Activated naive CD8-positive, alpha-beta T cell treated with anti-CD3 and anti-CD28 coated beads, Interleukin-2, amount 50 U/mL, for 24 hours (primary cell): ENCODE data around the gene HPCAL1.

Experiments
- ATAC-seq: fragments of 150-1000 bp; cut with Tn5 transposase; one replicate; pipeline ENCODE4 v1.10.0; 2021
- DNase-seq: peaks from one replicate; pipeline ENCODE4 v3.0.0; 2021
- H3K27ac Mint-ChIP-seq: one replicate; pipeline ENCODE4 v1.8.0; 2021; ENCODE audit warnings: mild to moderate bottlenecking, mixed read lengths
- H3K27me3 Mint-ChIP-seq: one replicate; pipeline ENCODE4 v1.8.0; 2021; ENCODE audit warnings: mixed read lengths
- H3K36me3 Mint-ChIP-seq: one replicate; pipeline ENCODE4 v1.8.0; 2021; ENCODE audit warnings: low read depth, mixed read lengths
- H3K4me1 Mint-ChIP-seq: one replicate; pipeline ENCODE4 v1.8.0; 2021; ENCODE audit warnings: mixed read lengths
- H3K4me3 Mint-ChIP-seq: one replicate; pipeline ENCODE4 v1.8.0; 2021; ENCODE audit warnings: mild to moderate bottlenecking, moderate library complexity, mixed read lengths
- H3K9me3 Mint-ChIP-seq: one replicate; pipeline ENCODE4 v1.8.0; 2021; ENCODE audit warnings: mixed read lengths

Gene HPCAL1

GRCh38 chr2:10393640-10393982 is 90.9 kb downstream of the HPCAL1 start:
- ATAC-seq (no peak), DNase-seq (no peak)
- H3K36me3 Mint-ChIP-seq = peaks cover 2% of the 10 kb centered on the region
- H3K27ac Mint-ChIP-seq = no peak overlapping the region
- H3K9me3 Mint-ChIP-seq = no peaks in the 10 kb centered on the region
- H3K27me3 Mint-ChIP-seq = no peaks in the 10 kb centered on the region
- H3K4me3 Mint-ChIP-seq = no peak overlapping the region
- H3K4me1 Mint-ChIP-seq = peaks cover 49% of the 10 kb centered on the region

GRCh38 chr2:10395893-10396292 is 93.2 kb downstream of the HPCAL1 start:
- Mint-ChIP-seq H3K27ac (no peak overlapping the region), H3K9me3 (no peaks in the 10 kb centered on the region), H3K4me1 (peaks cover 48% of the 10 kb centered on the region), H3K27me3 (peaks cover 2% of the 10 kb centered on the region), H3K4me3 (no peak overlapping the region), H3K36me3 (peaks cover 19% of the 10 kb centered on the region)
- ATAC-seq (no peak), DNase-seq (no peak)

DNA sequence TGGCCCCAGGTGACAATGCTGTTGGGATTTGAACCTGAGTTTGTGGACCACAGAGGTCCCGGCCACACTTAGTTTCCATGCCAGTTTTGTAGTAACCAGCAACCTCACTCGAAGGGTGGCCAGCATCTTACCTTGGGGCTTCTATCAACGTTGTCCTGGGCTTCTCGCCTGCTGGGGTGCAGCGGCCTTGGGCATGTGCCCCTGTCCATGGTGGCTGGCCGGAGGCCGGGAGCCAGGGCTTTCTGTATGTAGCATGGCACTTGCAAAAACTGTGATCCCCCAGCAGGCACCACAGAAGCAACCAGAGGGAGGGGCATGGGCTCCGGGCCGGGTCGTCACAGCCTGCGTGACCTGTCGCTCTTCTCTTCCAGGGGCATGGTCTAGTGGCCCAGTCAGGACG is 93.8 kb downstream of the HPCAL1 start:
- no peak overlapping the region for H3K27ac Mint-ChIP-seq
- H3K36me3 Mint-ChIP-seq = peaks cover 24% of the 10 kb centered on the region
- H3K27me3 Mint-ChIP-seq = peaks cover 2% of the 10 kb centered on the region
- DNase-seq (no peak), ATAC-seq (no peak)
- H3K9me3 Mint-ChIP-seq = no peaks in the 10 kb centered on the region
- H3K4me3 Mint-ChIP-seq = no peak overlapping the region
- peaks cover 51% of the 10 kb centered on the region for H3K4me1 Mint-ChIP-seq

- ATAC-seq (no peak), DNase-seq (no peak)
- peaks cover 24% of the 10 kb centered on the region for H3K36me3 Mint-ChIP-seq
- H3K9me3 Mint-ChIP-seq = no peaks in the 10 kb centered on the region
- H3K27me3 Mint-ChIP-seq = peaks cover 2% of the 10 kb centered on the region
- H3K4me3 Mint-ChIP-seq = no peak overlapping the region
- peaks cover 55% of the 10 kb centered on the region for H3K4me1 Mint-ChIP-seq
- H3K27ac Mint-ChIP-seq = no peak overlapping the region
Observed at GRCh38 chr2:10397297-10397875, 94.7 kb downstream of the HPCAL1 start.

- no peak for DNase-seq
- no peak overlapping the region for H3K27ac Mint-ChIP-seq
- H3K9me3 Mint-ChIP-seq = no peaks in the 10 kb centered on the region
- H3K27me3 Mint-ChIP-seq = peaks cover 2% of the 10 kb centered on the region
- peaks cover 55% of the 10 kb centered on the region for H3K4me1 Mint-ChIP-seq
- H3K36me3 Mint-ChIP-seq = peaks cover 24% of the 10 kb centered on the region
- H3K4me3 Mint-ChIP-seq = no peak overlapping the region
- ATAC-seq = no peak
Observed at GRCh38 chr2:10397878-10398277, 95.2 kb downstream of the HPCAL1 start.

DNA sequence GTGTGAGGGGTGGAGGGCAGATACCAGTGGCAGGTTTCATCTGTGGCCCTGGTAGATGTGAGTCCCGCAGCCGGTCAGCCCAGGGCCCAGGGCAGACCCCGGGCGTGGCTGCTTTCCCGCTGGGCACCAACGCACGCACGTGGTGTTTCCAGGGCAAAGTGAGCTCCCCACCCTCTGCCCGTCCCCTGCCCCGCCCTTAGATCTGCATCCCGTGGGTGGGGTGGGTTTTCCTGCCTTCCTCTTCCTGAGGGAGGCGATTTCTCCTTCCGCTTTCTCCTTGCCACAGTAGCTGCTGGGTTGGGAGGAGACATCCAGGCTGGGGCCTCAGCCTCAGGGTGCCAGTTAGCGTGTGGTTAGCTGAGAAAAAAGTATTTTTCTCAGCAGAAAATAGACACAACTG is 95.8 kb downstream of the HPCAL1 start:
- Mint-ChIP-seq H3K4me1 (peaks cover 51% of the 10 kb centered on the region), H3K9me3 (no peaks in the 10 kb centered on the region), H3K27ac (peak overlapping the region; percentile 79), H3K36me3 (peaks cover 24% of the 10 kb centered on the region), H3K27me3 (peaks cover 2% of the 10 kb centered on the region), H3K4me3 (no peak overlapping the region)
- DNase-seq (no peak), ATAC-seq (no peak)

DNA sequence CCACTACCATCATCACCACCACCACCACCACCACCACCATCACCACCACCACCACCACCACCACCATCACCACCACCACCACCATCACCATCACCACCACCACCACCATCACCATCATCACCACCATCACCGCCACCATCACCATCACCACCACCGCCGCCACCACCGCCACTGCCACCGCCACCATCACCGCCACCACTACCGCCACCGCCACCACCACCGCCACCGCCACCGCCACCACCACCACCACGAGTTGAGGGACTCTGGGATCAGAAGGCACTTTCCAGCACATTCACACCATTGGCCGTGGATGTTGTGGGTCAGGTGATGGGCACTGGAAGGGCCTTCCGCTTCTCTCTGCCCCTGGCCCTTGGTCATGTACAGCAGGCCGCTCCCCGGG is 96.7 kb downstream of the HPCAL1 start:
- Mint-ChIP-seq H3K4me1 (peaks cover 55% of the 10 kb centered on the region), H3K9me3 (no peaks in the 10 kb centered on the region), H3K27me3 (peaks cover 2% of the 10 kb centered on the region), H3K4me3 (peak overlapping the region; percentile 47), H3K27ac (peak overlapping the region; percentile 87), H3K36me3 (peaks cover 27% of the 10 kb centered on the region)
- ATAC-seq (no peak), DNase-seq (no peak)

GRCh38 chr2:10400002-10400401 is 97.3 kb downstream of the HPCAL1 start:
- Mint-ChIP-seq H3K27ac (peak overlapping the region; percentile 87), H3K4me1 (peaks cover 55% of the 10 kb centered on the region), H3K27me3 (peaks cover 2% of the 10 kb centered on the region), H3K4me3 (peak overlapping the region; percentile 47), H3K9me3 (no peaks in the 10 kb centered on the region), H3K36me3 (peaks cover 27% of the 10 kb centered on the region)
- ATAC-seq (no peak), DNase-seq (no peak)

- H3K4me3 Mint-ChIP-seq = peak overlapping the region; percentile 61
- peaks cover 58% of the 10 kb centered on the region for H3K4me1 Mint-ChIP-seq
- ATAC-seq = peak; percentile 68
- H3K27me3 Mint-ChIP-seq = peaks cover 2% of the 10 kb centered on the region
- H3K27ac Mint-ChIP-seq = peak overlapping the region; percentile 87
- DNase-seq = peak; percentile 75
- no peaks in the 10 kb centered on the region for H3K9me3 Mint-ChIP-seq
- H3K36me3 Mint-ChIP-seq = peaks cover 27% of the 10 kb centered on the region
Observed at GRCh38 chr2:10400568-10400977, 97.9 kb downstream of the HPCAL1 start.

DNA sequence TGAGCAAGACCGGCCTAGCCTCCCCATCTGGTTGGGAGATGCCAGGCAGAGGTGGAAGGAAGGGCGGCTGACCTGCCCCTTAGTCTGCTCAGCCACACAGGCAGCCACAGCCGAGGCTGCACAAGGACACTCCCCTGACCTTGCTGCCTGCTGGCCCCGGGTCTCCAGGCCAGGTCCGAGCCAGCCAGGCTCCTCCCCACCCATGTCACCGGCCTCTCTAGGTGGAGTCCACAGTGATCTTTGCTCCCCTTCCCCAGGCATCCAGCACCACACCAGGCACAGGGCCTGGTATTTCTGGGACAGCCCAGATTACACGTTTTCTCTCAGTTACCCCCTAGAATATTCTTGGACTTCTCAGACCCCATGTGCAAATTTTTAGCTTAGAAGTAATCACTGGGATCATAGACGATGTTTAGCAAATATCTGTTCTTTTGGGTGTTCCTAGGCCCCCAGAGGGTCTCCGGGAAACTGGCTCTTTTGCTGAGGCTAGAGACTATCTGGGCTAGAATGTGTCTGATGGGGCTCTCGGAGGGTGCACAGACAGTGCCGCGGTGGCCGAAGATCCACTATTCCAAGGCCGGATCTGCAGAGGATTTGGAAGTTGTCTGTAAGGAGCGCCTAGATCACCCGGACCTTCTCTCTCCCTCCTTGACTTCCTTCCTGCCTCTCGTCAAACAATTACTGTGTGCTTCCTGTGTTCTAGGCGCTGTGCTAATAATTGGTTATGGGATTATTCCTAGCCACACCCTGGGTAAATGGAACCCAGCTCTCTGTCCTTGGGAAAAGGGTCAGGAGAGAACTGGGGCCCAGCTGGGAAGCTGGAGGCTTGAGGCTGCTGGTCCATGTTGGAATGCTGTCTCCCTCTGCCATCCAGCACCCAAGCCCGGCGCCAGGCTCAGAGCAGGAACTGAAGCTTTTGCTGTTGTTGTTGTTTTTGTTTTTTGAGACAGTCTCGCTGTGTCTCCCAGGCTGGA is 98.6 kb downstream of the HPCAL1 start:
- Mint-ChIP-seq H3K4me3 (no peak overlapping the region), H3K27ac (peak overlapping the region; percentile 87), H3K36me3 (peaks cover 29% of the 10 kb centered on the region), H3K27me3 (peaks cover 2% of the 10 kb centered on the region), H3K4me1 (peaks cover 62% of the 10 kb centered on the region), H3K9me3 (no peaks in the 10 kb centered on the region)
- DNase-seq = no peak
- ATAC-seq = no peak

DNA sequence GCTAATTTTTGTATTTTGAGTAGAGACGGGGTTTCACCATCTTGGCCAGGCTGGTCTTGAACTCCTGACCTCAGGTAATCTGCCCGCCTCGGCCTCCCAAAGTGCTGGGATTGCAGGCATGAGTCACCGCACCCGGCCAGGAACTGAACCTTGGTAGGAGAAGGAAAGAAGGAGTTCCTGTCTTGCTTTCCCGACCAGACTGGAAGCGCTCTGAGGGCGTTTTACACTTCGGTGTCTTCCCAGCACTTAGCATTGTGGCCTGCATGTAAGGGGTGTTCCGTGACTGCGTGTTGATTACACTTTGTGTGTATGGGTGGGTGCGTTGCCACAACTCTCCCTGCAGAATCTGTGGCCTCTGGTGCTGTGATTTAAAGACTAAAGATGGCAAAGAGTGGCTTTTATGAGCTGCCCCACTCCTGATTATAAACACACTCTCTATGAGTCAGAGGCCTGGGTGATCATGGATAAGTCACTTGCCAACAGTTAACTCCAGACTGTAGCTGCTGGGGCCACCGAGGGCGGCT is 99.4 kb downstream of the HPCAL1 start:
- ATAC-seq (peak; percentile 17), DNase-seq (no peak)
- peaks cover 2% of the 10 kb centered on the region for H3K27me3 Mint-ChIP-seq
- no peaks in the 10 kb centered on the region for H3K9me3 Mint-ChIP-seq
- peaks cover 32% of the 10 kb centered on the region for H3K36me3 Mint-ChIP-seq
- H3K4me3 Mint-ChIP-seq = no peak overlapping the region
- peaks cover 70% of the 10 kb centered on the region for H3K4me1 Mint-ChIP-seq
- no peak overlapping the region for H3K27ac Mint-ChIP-seq

DNA sequence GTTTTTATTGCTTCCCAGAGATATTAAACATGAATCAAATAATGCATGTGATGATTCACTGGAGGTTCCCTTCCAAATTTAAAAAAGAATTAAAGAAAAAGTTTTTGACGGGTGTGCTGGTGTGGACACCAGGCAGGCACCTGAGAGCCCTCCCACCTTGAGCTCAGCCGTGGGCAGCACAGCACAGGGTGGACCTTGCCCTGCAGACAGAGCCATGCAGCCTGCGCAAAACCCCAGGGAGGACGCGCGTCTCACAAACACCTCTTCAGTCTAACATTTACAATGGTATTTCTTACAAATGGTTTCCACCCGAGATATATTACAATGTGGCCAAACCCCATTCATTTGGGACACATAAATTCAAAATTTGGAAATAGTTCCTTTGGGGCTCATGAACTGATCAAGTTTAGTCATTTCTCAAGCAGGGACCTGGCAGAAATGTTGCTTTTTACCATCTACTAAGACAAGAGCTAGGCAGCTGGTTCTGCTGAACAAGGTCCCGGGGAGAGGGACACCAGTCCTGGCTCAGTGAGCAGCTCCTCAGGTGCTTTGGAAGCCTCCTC is 100.0 kb downstream of the HPCAL1 start:
- no peak overlapping the region for H3K27ac Mint-ChIP-seq
- ATAC-seq = no peak
- peaks cover 77% of the 10 kb centered on the region for H3K4me1 Mint-ChIP-seq

DNA sequence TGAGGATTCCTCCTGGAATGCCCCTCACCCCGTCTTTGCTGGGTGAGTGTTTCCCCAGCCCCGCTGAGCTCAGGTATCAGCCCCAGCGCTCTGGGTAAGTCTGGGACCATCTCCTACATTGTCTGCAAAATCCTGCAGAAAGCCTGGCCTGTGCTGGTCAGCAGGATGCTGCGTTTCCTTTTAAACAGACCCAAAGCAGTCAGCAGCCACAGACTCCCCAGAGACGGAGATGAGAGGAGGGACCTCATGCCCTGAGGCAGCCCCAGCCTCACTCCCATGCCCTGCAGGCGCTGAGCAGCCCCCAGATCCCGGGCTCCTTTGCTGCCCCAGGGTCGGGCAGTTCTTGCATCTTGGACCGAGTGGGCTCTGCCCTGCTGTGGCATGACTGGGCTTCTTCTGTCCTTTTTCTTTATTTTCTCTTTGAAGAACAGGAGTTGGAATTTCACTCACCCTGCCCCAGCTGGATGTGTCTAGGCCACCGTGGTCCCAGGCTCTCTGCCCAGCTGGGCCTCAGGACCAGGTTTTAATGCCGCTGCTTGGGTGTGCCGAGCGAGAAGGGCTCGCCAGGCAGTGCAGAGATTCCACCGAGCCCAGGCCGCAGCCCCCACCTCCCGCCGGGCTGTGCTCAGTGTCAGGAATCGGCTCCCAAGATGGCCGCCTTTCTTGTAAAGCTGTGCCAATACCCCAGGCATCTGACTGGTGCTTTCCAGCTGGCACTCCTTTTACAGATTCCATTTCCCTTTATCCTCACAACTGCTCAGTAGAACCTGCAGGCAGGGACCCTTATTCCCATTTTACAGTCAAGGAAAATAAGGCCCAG is 101.8 kb downstream of the HPCAL1 start:
- Mint-ChIP-seq H3K27ac (no peak overlapping the region), H3K36me3 (peaks cover 27% of the 10 kb centered on the region)

More for the DNA sequence above, 100.0 kb downstream of the HPCAL1 start:
- Mint-ChIP-seq H3K27me3 (peaks cover 2% of the 10 kb centered on the region), H3K4me3 (no peak overlapping the region), H3K36me3 (peaks cover 32% of the 10 kb centered on the region), H3K9me3 (no peaks in the 10 kb centered on the region)
- no peak for DNase-seq

GRCh38 chr2:10405448-10405847 is 102.7 kb downstream of the HPCAL1 start:
- Mint-ChIP-seq H3K9me3 (no peaks in the 10 kb centered on the region), H3K27me3 (peaks cover 2% of the 10 kb centered on the region), H3K4me3 (no peak overlapping the region), H3K27ac (no peak overlapping the region), H3K4me1 (peaks cover 88% of the 10 kb centered on the region), H3K36me3 (peaks cover 21% of the 10 kb centered on the region)
- no peak for DNase-seq
- ATAC-seq = no peak

More for the DNA sequence above, 101.8 kb downstream of the HPCAL1 start:
- no peak for ATAC-seq
- DNase-seq = no peak
- no peaks in the 10 kb centered on the region for H3K9me3 Mint-ChIP-seq
- peaks cover 2% of the 10 kb centered on the region for H3K27me3 Mint-ChIP-seq
- H3K4me1 Mint-ChIP-seq = peaks cover 87% of the 10 kb centered on the region
- no peak overlapping the region for H3K4me3 Mint-ChIP-seq
